Measurements from ENCODE around the gene PI4KB. TPM values are rescaled to one million over a fixed set of nuclear protein-coding genes. Genes with fewer than 3 reads are reported as not detected.

PI4KB gene
- polyA plus RNA-seq, 1 donor from 2014 or later: 22.8 TPM

DNA sequence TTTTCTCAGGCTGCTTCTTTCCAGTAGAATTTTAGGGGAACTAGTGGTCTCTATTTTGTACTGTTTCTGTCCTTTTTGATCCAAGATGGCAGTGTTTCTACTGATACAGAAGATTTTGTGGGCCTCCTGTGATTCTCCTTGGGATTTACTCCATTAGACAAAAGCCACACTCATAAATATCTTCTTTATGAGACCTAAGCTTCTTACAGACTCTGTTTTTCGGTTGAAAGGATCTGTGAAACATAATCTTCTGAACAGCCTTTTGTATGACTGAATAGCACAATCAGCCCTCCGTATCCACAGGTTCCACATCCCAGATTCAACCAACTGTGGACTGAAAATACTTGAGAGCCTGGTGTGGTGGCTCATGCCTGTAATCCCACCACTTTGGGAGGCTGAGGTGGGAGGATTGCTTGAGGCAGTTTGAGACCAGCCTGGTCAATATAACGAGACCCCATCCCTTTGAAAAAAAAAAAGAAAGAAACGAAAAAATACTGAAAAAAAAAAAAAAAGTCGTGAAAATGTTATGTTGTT lies 83.5 kb downstream of the PI4KB start (continued):
- TF ChIP-seq MXI1 (conservative IDR thresholded peaks at IDR 0.05; ENCODE audit: poor library complexity, severe bottlenecking): no peak

DNA sequence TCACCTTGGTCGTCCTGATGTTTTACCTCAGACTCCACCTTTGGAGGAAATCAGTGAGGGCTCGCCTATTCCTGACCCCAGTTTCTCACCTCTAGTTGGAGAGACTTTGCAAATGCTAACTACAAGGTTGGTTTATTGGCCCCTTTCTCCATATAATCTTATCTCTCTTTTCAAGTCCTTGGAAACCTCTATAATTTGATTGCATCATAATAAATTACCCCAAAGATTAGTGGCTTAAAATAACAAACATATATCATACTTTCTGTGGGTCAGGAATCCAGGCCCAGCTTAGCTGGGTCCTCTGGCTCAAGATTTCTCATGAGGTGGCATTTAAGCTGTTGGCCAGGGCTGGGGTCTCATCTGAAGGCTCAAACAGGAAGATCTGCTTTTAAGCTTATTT lies 84.8 kb downstream of the PI4KB start:
- no peaks in the 10 kb centered on the region for H3K79me2 ChIP-seq (replicated peaks; ENCODE audit: insufficient read depth, low read length)
- no peak overlapping the region for H2AFZ ChIP-seq (ENCODE audit: low read depth, low read length)
- no peak overlapping the region for H3K4me3 ChIP-seq (ENCODE audit: low read length)
- H3K27me3 ChIP-seq (ENCODE audit: insufficient read depth, low read depth, low read length): no peaks in the 10 kb centered on the region
- H3K9me3 ChIP-seq (ENCODE audit: low read length): no peaks in the 10 kb centered on the region
- H4K20me1 ChIP-seq (ENCODE audit: insufficient read depth): no peaks in the 10 kb centered on the region
- H3K27ac ChIP-seq (ENCODE audit: low read length): no peak overlapping the region
- no peak for TF ChIP-seq EP300 (conservative IDR thresholded peaks at IDR 0.05; ENCODE audit: poor library complexity, severe bottlenecking)
- TF ChIP-seq SMC3 (conservative IDR thresholded peaks at IDR 0.05; ENCODE audit: poor library complexity): no peak
- TF ChIP-seq EZH2 (IDR thresholded peaks at IDR 0.05; ENCODE audit: borderline replicate concordance, insufficient read depth, low read length, poor library complexity, severe bottlenecking): no peak
- TF ChIP-seq TAF1 (IDR thresholded peaks at IDR 0.05; ENCODE audit: low read depth): no peak
- TF ChIP-seq POLR2AphosphoS5 (IDR thresholded peaks at IDR 0.05): no peak
- TF ChIP-seq RAD21 (conservative IDR thresholded peaks at IDR 0.05): no peak
- TF ChIP-seq, protein P1, sequence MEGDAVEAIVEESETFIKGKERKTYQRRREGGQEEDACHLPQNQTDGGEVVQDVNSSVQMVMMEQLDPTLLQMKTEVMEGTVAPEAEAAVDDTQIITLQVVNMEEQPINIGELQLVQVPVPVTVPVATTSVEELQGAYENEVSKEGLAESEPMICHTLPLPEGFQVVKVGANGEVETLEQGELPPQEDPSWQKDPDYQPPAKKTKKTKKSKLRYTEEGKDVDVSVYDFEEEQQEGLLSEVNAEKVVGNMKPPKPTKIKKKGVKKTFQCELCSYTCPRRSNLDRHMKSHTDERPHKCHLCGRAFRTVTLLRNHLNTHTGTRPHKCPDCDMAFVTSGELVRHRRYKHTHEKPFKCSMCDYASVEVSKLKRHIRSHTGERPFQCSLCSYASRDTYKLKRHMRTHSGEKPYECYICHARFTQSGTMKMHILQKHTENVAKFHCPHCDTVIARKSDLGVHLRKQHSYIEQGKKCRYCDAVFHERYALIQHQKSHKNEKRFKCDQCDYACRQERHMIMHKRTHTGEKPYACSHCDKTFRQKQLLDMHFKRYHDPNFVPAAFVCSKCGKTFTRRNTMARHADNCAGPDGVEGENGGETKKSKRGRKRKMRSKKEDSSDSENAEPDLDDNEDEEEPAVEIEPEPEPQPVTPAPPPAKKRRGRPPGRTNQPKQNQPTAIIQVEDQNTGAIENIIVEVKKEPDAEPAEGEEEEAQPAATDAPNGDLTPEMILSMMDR (IDR thresholded peaks at IDR 0.05; ENCODE audit: poor library complexity, severe bottlenecking): no peak
- TF ChIP-seq, protein P2, sequence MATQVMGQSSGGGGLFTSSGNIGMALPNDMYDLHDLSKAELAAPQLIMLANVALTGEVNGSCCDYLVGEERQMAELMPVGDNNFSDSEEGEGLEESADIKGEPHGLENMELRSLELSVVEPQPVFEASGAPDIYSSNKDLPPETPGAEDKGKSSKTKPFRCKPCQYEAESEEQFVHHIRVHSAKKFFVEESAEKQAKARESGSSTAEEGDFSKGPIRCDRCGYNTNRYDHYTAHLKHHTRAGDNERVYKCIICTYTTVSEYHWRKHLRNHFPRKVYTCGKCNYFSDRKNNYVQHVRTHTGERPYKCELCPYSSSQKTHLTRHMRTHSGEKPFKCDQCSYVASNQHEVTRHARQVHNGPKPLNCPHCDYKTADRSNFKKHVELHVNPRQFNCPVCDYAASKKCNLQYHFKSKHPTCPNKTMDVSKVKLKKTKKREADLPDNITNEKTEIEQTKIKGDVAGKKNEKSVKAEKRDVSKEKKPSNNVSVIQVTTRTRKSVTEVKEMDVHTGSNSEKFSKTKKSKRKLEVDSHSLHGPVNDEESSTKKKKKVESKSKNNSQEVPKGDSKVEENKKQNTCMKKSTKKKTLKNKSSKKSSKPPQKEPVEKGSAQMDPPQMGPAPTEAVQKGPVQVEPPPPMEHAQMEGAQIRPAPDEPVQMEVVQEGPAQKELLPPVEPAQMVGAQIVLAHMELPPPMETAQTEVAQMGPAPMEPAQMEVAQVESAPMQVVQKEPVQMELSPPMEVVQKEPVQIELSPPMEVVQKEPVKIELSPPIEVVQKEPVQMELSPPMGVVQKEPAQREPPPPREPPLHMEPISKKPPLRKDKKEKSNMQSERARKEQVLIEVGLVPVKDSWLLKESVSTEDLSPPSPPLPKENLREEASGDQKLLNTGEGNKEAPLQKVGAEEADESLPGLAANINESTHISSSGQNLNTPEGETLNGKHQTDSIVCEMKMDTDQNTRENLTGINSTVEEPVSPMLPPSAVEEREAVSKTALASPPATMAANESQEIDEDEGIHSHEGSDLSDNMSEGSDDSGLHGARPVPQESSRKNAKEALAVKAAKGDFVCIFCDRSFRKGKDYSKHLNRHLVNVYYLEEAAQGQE (IDR thresholded peaks at IDR 0.05; ENCODE audit: borderline replicate concordance): no peak
- TF ChIP-seq MXI1 (conservative IDR thresholded peaks at IDR 0.05; ENCODE audit: poor library complexity, severe bottlenecking): no peak
- H3K4me2 ChIP-seq (ENCODE audit: low read length): no peak overlapping the region
- H3K9ac ChIP-seq (ENCODE audit: low read length): no peak overlapping the region
- H3K36me3 ChIP-seq (ENCODE audit: insufficient read depth, low read length): no peaks in the 10 kb centered on the region
- H3K9me2 ChIP-seq (ENCODE audit: insufficient read depth, low read length): no peaks in the 10 kb centered on the region
- H3F3A ChIP-seq (ENCODE audit: insufficient read depth, low read length, poor library complexity, severe bottlenecking): no peaks in the 10 kb centered on the region

Small RNA genes lying within 50 kb of the gene (small RNA-seq; reads per million reads assigned to genes)
- 0 to 0.16 (median 0.06) reads per million in 3 experiments for gene RN7SL444P

Other genes starting within 250 kb of the PI4KB start
- 32.5 and 39.3 TPM in 2 replicates for gene SEMA6C, start 180.8 kb downstream of the PI4KB start, polyA plus RNA-seq
- gene TNFAIP8L2, start 170.8 kb downstream of the PI4KB start, polyA plus RNA-seq: not detected in 2 replicates
- gene LYSMD1, start 161.5 kb downstream of the PI4KB start, polyA plus RNA-seq: 13.3 and 16.0 TPM in 2 replicates
- 91.1 and 106 TPM in 2 replicates for gene SCNM1, start 161.3 kb downstream of the PI4KB start, polyA plus RNA-seq
- not detected in 2 replicates for gene TMOD4, start 151.4 kb downstream of the PI4KB start, polyA plus RNA-seq
- gene VPS72, start 137.2 kb downstream of the PI4KB start, polyA plus RNA-seq: 232 and 275 TPM in 2 replicates
- 66.0 and 66.4 TPM in 2 replicates for gene PIP5K1A, start 128.9 kb downstream of the PI4KB start, polyA plus RNA-seq
- gene PSMD4, start 72.7 kb downstream of the PI4KB start, polyA plus RNA-seq: 341 and 364 TPM in 2 replicates
- gene ZNF687, start 45.1 kb downstream of the PI4KB start, polyA plus RNA-seq: 6.2 and 6.9 TPM in 2 replicates
- gene RFX5, start 19.8 kb upstream of the PI4KB start, polyA plus RNA-seq: 36.7 and 56.2 TPM in 2 replicates
- gene SELENBP1, start 45.3 kb upstream of the PI4KB start, polyA plus RNA-seq: not detected in 2 replicates
- gene PSMB4, start 72.2 kb upstream of the PI4KB start, polyA plus RNA-seq: 695 and 729 TPM in 2 replicates
- 50.2 and 60.8 TPM in 2 replicates for gene POGZ, start 132.1 kb upstream of the PI4KB start, polyA plus RNA-seq
- 4.4 and 7.5 TPM in 2 replicates for gene CGN, start 184.0 kb upstream of the PI4KB start, polyA plus RNA-seq
- 25.5 and 25.8 TPM in 2 replicates for gene TUFT1, start 212.9 kb upstream of the PI4KB start, polyA plus RNA-seq

All from neural cell (in vitro differentiated cells).